Aortic smooth muscle cell (primary cell): ENCODE measurements around the gene ZBTB6. TPM values are rescaled to one million over a fixed set of nuclear protein-coding genes. Genes with fewer than 3 reads are reported as not detected.

Experiments used
- total RNA-seq: library from RNA; depleted of rRNA; stranded (reverse); fragments of >200 nt; gene quantifications from 2 replicates; pipeline ENCODE4 v1.2.3, GENCODE V29; 2014

Gene ZBTB6
- total RNA-seq, result 13.1 and 13.5 TPM in 2 replicates

GRCh38 chr9:122912964-122913673, at the start of gene ZBTB6:
TSS of gene ZBTB6 (minus strand) at chr9:122913323. CDS start at chr9:122912072, 1,251 bp downstream.

GRCh38 chr9:122940749-122941581, 27.8 kb upstream of the ZBTB6 start, which contains the start of gene RABGAP1:
TSS of gene RABGAP1 (plus strand) at chr9:122941020. CDS start at chr9:122957060, 16,040 bp downstream.

GRCh38 chr9:122931226-122932121, 18.4 kb upstream of the ZBTB6 start, which contains the start of gene ZBTB26:
TSS of gene ZBTB26 (minus strand) at chr9:122931512. CDS start at chr9:122919934, 11,578 bp downstream.

GRCh38 chr9:122904823-122905710, 8.1 kb downstream of the ZBTB6 start, which contains the start of gene RC3H2:
TSS of gene RC3H2 (minus strand) at chr9:122905359. CDS start at chr9:122897509, 7,850 bp downstream.

Other genes with a start within 250 kb of the ZBTB6 start
- not detected in 2 replicates for gene OR1L3, start 238.2 kb downstream of the ZBTB6 start, total RNA-seq
- gene OR1L4, start 189.3 kb downstream of the ZBTB6 start, total RNA-seq, result not detected in 2 replicates
- not detected in 2 replicates for gene OR1L6, start 171.0 kb downstream of the ZBTB6 start, total RNA-seq
- gene OR5C1, start 124.4 kb downstream of the ZBTB6 start, total RNA-seq, result not detected in 2 replicates
- gene OR1K1, start 113.2 kb downstream of the ZBTB6 start, total RNA-seq, result not detected in 2 replicates
- gene PDCL, start 84.7 kb downstream of the ZBTB6 start, total RNA-seq, result 43.9 and 51.5 TPM in 2 replicates
- 50.6 and 60.5 TPM in 2 replicates for gene RC3H2, start 8.0 kb downstream of the ZBTB6 start, total RNA-seq
- gene ZBTB26, start 18.2 kb upstream of the ZBTB6 start, total RNA-seq, result 2.9 and 3.3 TPM in 2 replicates
- 35.7 and 45.3 TPM in 2 replicates for gene RABGAP1, start 27.7 kb upstream of the ZBTB6 start, total RNA-seq
- 0.87 and 1.1 TPM in 2 replicates for gene GPR21, start 120.3 kb upstream of the ZBTB6 start, total RNA-seq